ENCODE data around the gene FBXW7. TPM values are rescaled to one million over a fixed set of nuclear protein-coding genes. Genes with fewer than 3 reads are reported as not detected.
A peak's percentile ranks its signal among the peaks of the same experiment; 100 is the strongest.

Gene FBXW7
- total RNA-seq, 1 experiment from 2014 or later = 23.0 TPM

DNA sequence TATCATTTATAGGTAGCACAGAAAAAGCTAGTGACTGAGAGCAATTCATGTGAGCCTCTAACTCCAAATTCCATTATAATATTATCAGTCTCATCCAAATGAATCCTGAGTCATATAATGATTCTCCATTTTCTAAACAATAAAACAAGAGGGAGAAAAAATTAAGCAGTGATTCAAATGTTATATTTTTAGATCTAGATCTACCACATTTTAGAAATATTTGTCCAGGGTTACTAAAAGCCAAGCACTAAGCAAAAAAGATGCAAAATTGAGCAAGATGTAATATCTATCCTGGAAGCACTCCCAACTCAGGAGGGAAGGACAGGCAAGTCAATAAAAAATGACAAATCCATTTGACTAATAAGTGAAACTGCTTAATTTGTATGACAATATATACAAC, 172.8 kb downstream of the FBXW7 start:
- H4K20me1 ChIP-seq (ENCODE audit: insufficient read depth) = no peaks in the 10 kb centered on the region
- H3K9me3 ChIP-seq (ENCODE audit: control insufficient read depth in 1 of 2, insufficient read depth in 1 of 2, low read depth in 1 of 2, low read length in 2 of 2) = no peaks in the 10 kb centered on the region
- ChIA-PET POLR2A (no interaction called here), CTCF (no interaction called here), RAD21 (ENCODE audit: low non-redundant PET in 1 of 2, low total read pairs in 2 of 2, uncharacterized antibody in 2 of 2, unreplicated experiment in 2 of 2) (no interaction called here)
- H3K9ac ChIP-seq (ENCODE audit: low read length) = no peak overlapping the region
- H3K27ac ChIP-seq (ENCODE audit: low read depth, low read length) = no peak overlapping the region
- no peak overlapping the region for H2AFZ ChIP-seq (ENCODE audit: low read depth, low read length, poor library complexity, severe bottlenecking)
- peaks cover 0 to 10% of the 10 kb centered on the region in 2 experiments; a peak in 2 of 4 replicates for H3K4me1 ChIP-seq (ENCODE audit: control insufficient read depth in 1 of 2, insufficient read depth in 2 of 2, low read length in 2 of 2)
- DNase-seq (ENCODE audit: low read depth, low spot score) = no peak
- H3K79me2 ChIP-seq (ENCODE audit: insufficient read depth, low read length) = peaks cover 13% of the 10 kb centered on the region
- no peaks in the 10 kb centered on the region for H3K9me2 ChIP-seq (ENCODE audit: insufficient read depth)
- no TSS peak for BruUV-seq (replicated peaks)
- intact Hi-C loops (cut with micrococcal nuclease) = loop anchor here (10.0 kb wide), 2 partner anchors 258 to 718 kb away; no protein-coding TSS in a partner anchor
- H3K4me2 ChIP-seq (ENCODE audit: low read length) = no peak overlapping the region
- ATAC-seq = no peak
- no peaks in the 10 kb centered on the region for H3K27me3 ChIP-seq (ENCODE audit: insufficient read depth, low read length)
- no peaks in the 10 kb centered on the region for H3K36me3 ChIP-seq (ENCODE audit: control insufficient read depth in 1 of 2, insufficient read depth in 2 of 2, low read length in 2 of 2)
- no peak overlapping the region for H3K4me3 ChIP-seq (replicated peaks in 1 of 2; ENCODE audit: low read depth in 1 of 2, low read length in 2 of 2)
- TF ChIP-seq RAD21 (IDR thresholded peaks at IDR 0.05; ENCODE audit: low read depth) (no peak), EGR1 (IDR thresholded peaks at IDR 0.05; ENCODE audit: low read depth) (no peak), ELF1 (IDR thresholded peaks at IDR 0.05; ENCODE audit: borderline replicate concordance, low read depth) (no peak)

DNA sequence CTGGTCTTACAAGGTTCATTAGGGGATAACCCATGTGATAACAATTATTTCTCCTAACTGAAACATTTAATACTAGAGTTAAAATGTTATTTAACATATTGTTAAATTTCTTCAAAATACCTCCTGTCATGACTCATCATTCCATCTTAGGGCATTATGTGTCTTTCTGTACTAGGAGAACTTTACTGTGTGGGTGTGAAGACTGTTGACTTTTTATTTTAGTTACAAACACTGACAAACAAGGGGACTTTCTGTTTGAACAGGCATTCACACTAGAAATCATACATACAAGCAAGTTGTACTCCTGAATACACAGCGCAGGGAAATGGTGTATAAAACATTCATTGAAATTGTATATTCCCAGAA, 175.9 kb downstream of the FBXW7 start:
- no peak overlapping the region for H3K9ac ChIP-seq (ENCODE audit: low read length)
- no peaks in the 10 kb centered on the region for H3K9me2 ChIP-seq (ENCODE audit: insufficient read depth)
- DNase-seq (ENCODE audit: low read depth, low spot score) (no peak), ATAC-seq (no peak)
- H4K20me1 ChIP-seq (ENCODE audit: insufficient read depth) = no peaks in the 10 kb centered on the region
- H3K27me3 ChIP-seq (ENCODE audit: insufficient read depth, low read length) = no peaks in the 10 kb centered on the region
- CTCF ChIA-PET = no interaction called here
- no TSS peak for BruUV-seq (replicated peaks)
- peak overlapping the region; percentile 8; the same call in 1 of the 2 replicates for H3K4me2 ChIP-seq (ENCODE audit: low read length)
- H3K4me1 ChIP-seq (ENCODE audit: control insufficient read depth in 1 of 2, insufficient read depth in 2 of 2, low read length in 2 of 2) = peaks cover 0 to 28% of the 10 kb centered on the region in 2 experiments; a peak in 2 of 4 replicates
- TF ChIP-seq, protein P1, sequence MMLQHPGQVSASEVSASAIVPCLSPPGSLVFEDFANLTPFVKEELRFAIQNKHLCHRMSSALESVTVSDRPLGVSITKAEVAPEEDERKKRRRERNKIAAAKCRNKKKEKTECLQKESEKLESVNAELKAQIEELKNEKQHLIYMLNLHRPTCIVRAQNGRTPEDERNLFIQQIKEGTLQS (IDR thresholded peaks at IDR 0.05) = no peak
- no peak for TF ChIP-seq JUND (IDR thresholded peaks at IDR 0.05)
- no peak for TF ChIP-seq SIN3A (IDR thresholded peaks at IDR 0.05; ENCODE audit: low read depth)
- no peak for TF ChIP-seq SRF (IDR thresholded peaks at IDR 0.05; ENCODE audit: low read depth)
- no peak for TF ChIP-seq EZH2 (IDR thresholded peaks at IDR 0.05)
- intact Hi-C loops (cut with micrococcal nuclease) = loop anchor here (10.0 kb wide), 2 partner anchors 255 to 715 kb away; no protein-coding TSS in a partner anchor
- H3K9me3 ChIP-seq (ENCODE audit: control insufficient read depth in 1 of 2, insufficient read depth in 1 of 2, low read depth in 1 of 2, low read length in 2 of 2) = no peaks in the 10 kb centered on the region
- RAD21 ChIA-PET (ENCODE audit: low non-redundant PET in 1 of 2, low total read pairs in 2 of 2, uncharacterized antibody in 2 of 2, unreplicated experiment in 2 of 2) = no interaction called here
- peaks cover 13% of the 10 kb centered on the region for H3K79me2 ChIP-seq (ENCODE audit: insufficient read depth, low read length)
- H3K36me3 ChIP-seq (ENCODE audit: control insufficient read depth in 1 of 2, insufficient read depth in 2 of 2, low read length in 2 of 2) = no peaks in the 10 kb centered on the region
- POLR2A ChIA-PET = no interaction called here
- no peak overlapping the region for H2AFZ ChIP-seq (ENCODE audit: low read depth, low read length, poor library complexity, severe bottlenecking)
- H3K4me3 ChIP-seq (replicated peaks in 1 of 2; ENCODE audit: low read depth in 1 of 2, low read length in 2 of 2) = no peak overlapping the region
- H3K27ac ChIP-seq (ENCODE audit: low read depth, low read length) = no peak overlapping the region

All from HCT116 (cell line).